ENCODE results near the gene VSTM4. TPM values are rescaled to one million over a fixed set of nuclear protein-coding genes. Genes with fewer than 3 reads are reported as not detected.

VSTM4 gene
- total and polyA plus RNA-seq, 4 donors, result 2.9 to 49.4 (median 7.2) TPM

- Histone ChIP-seq H3K27ac (ENCODE audit: low read depth in 1 of 2, low read length in 1 of 2) (no peak overlapping the region), H3K4me3 (no peak overlapping the region), H3K27me3 (ENCODE audit: control insufficient read depth in 3 of 3, insufficient read depth in 3 of 3, low read length in 2 of 3) (peaks cover 0 to 20% (median 0%) of the 10 kb centered on the region in 3 donors), H3K9ac (ENCODE audit: insufficient read depth in 1 of 2, low read length in 2 of 2) (no peak overlapping the region), H3K36me3 (ENCODE audit: control insufficient read depth in 4 of 4, insufficient read depth in 4 of 4, low read length in 4 of 4) (peaks cover 0 to 31% (median 13%) of the 10 kb centered on the region in 4 donors), H3K9me3 (ENCODE audit: control insufficient read depth in 4 of 4, insufficient read depth in 3 of 4, low read length in 3 of 4) (peaks cover 0 to 2% (median 0%) of the 10 kb centered on the region in 4 donors), H3K4me1 (ENCODE audit: control insufficient read depth in 5 of 5, insufficient read depth in 5 of 5, low read length in 5 of 5) (peaks cover 0 to 8% (median 5%) of the 10 kb centered on the region in 5 donors)
- ATAC-seq (ENCODE audit: insufficient read depth, low FRiP score) (no peak), DNase-seq (no peak)
- 94 to 95% methylated on average over 2 of the region's 2 CpGs for WGBS, 2 donors
- no peak for TF ChIP-seq CTCF (IDR thresholded peaks at IDR 0.05; ENCODE audit: control extremely low read depth, extremely low read depth)
Measured at GRCh38 chr10:49075743-49076142, 39.6 kb downstream of the VSTM4 start.

- ATAC-seq (ENCODE audit: insufficient read depth, low FRiP score) (no peak), DNase-seq (no peak)
- Histone ChIP-seq H3K9ac (ENCODE audit: insufficient read depth in 1 of 2, low read length in 2 of 2) (no peak overlapping the region), H3K27ac (ENCODE audit: low read depth in 1 of 2, low read length in 1 of 2) (no peak overlapping the region), H3K36me3 (ENCODE audit: control insufficient read depth in 4 of 4, insufficient read depth in 4 of 4, low read length in 4 of 4) (peaks cover 0 to 33% (median 13%) of the 10 kb centered on the region in 4 donors), H3K4me3 (no peak overlapping the region), H3K9me3 (ENCODE audit: control insufficient read depth in 4 of 4, insufficient read depth in 3 of 4, low read length in 3 of 4) (peaks cover 0 to 2% (median 0%) of the 10 kb centered on the region in 4 donors), H3K4me1 (ENCODE audit: control insufficient read depth in 5 of 5, insufficient read depth in 5 of 5, low read length in 5 of 5) (peaks cover 0 to 5% (median 0%) of the 10 kb centered on the region in 5 donors), H3K27me3 (ENCODE audit: control insufficient read depth in 3 of 3, insufficient read depth in 3 of 3, low read length in 2 of 3) (peaks cover 0 to 20% (median 0%) of the 10 kb centered on the region in 3 donors)
- no peak for TF ChIP-seq CTCF (IDR thresholded peaks at IDR 0.05; ENCODE audit: control extremely low read depth, extremely low read depth)
- WGBS, 2 donors, result 98% methylated on average over 5 of the region's 5 CpGs
Measured at GRCh38 chr10:49074836-49075682, 40.3 kb downstream of the VSTM4 start.

GRCh38 chr10:49072166-49072885 is 43.0 kb downstream of the VSTM4 start:
- H3K27ac ChIP-seq (ENCODE audit: low read depth in 1 of 2, low read length in 1 of 2), result no peak overlapping the region
- TF ChIP-seq CTCF (IDR thresholded peaks at IDR 0.05; ENCODE audit: control extremely low read depth, extremely low read depth), result no peak
- ATAC-seq (ENCODE audit: insufficient read depth, low FRiP score) (no peak), DNase-seq (no peak)
- H3K36me3 ChIP-seq (ENCODE audit: control insufficient read depth in 4 of 4, insufficient read depth in 4 of 4, low read length in 4 of 4), result peaks cover 0 to 36% (median 15%) of the 10 kb centered on the region in 4 donors
- H3K9ac ChIP-seq (ENCODE audit: insufficient read depth in 1 of 2, low read length in 2 of 2), result no peak overlapping the region
- WGBS, 2 donors, result 86 to 89% methylated on average over 4 of the region's 4 CpGs
- peaks cover 0 to 2% (median 0%) of the 10 kb centered on the region in 5 donors for H3K4me1 ChIP-seq (ENCODE audit: control insufficient read depth in 5 of 5, insufficient read depth in 5 of 5, low read length in 5 of 5)
- H3K27me3 ChIP-seq (ENCODE audit: control insufficient read depth in 3 of 3, insufficient read depth in 3 of 3, low read length in 2 of 3), result peaks cover 0 to 17% (median 0%) of the 10 kb centered on the region in 3 donors
- H3K4me3 ChIP-seq, result no peak overlapping the region
- H3K9me3 ChIP-seq (ENCODE audit: control insufficient read depth in 4 of 4, insufficient read depth in 3 of 4, low read length in 3 of 4), result peaks cover 0 to 2% (median 0%) of the 10 kb centered on the region in 4 donors
